Activated CD4-positive, alpha-beta T cell treated with anti-CD3 and anti-CD28 coated beads, Interleukin-2, amount 10 ng/mL, durations not matched to agents 7 days and 5 days (primary cell): ENCODE data around the gene CARM1. TPM values are rescaled to one million over a fixed set of nuclear protein-coding genes. Genes with fewer than 3 reads are reported as not detected.
"Not testable (repeated sequence)": the region's sequence is repeated elsewhere in the genome, so short reads cannot be mapped to it uniquely, and the experiment has no call there.

ENCODE experiments used
- CTCF ChIA-PET: fragments of 350-600 bp; sonication (Branson Sonifier 250); formaldehyde crosslinking; loops from one replicate; lab custom pipeline; 2021; ENCODE audit warnings: antibody characterized with exemption; lab: Charles Lee
- POLR2A ChIA-PET: fragments of 350-600 bp; sonication (Branson Sonifier 250); formaldehyde crosslinking; loops from one replicate; lab custom pipeline; 2021; ENCODE audit warnings: antibody characterized with exemption; lab: Charles Lee
- DNase-seq: peaks from one replicate; pipeline ENCODE4 v3.0.0-alpha.2; 2020
- H3K27ac Mint-ChIP-seq: one replicate; pipeline ENCODE4 v1.8.0; 2021; ENCODE audit warnings: mild to moderate bottlenecking, moderate library complexity, mixed read lengths
- H3K27me3 Mint-ChIP-seq: one replicate; pipeline ENCODE4 v1.8.0; 2021; ENCODE audit warnings: mixed read lengths
- H3K36me3 Mint-ChIP-seq: one replicate; pipeline ENCODE4 v1.8.0; 2021; ENCODE audit warnings: low read depth, mixed read lengths
- H3K4me1 Mint-ChIP-seq: one replicate; pipeline ENCODE4 v1.8.0; 2021; ENCODE audit warnings: mixed read lengths
- H3K4me3 Mint-ChIP-seq: one replicate; pipeline ENCODE4 v1.8.0; 2021; ENCODE audit warnings: mild to moderate bottlenecking, moderate library complexity, mixed read lengths
- H3K9me3 Mint-ChIP-seq: one replicate; pipeline ENCODE4 v1.8.0; 2021; ENCODE audit warnings: mixed read lengths
- total RNA-seq, 2 experiments: library from RNA; stranded (reverse); gene quantifications; one replicate each; pipeline ENCODE4 v1.2.3, GENCODE V29; 2021

Gene CARM1
- total RNA-seq, 2 experiments from 2014 or later: 32.4 to 34.3 TPM

DNA sequence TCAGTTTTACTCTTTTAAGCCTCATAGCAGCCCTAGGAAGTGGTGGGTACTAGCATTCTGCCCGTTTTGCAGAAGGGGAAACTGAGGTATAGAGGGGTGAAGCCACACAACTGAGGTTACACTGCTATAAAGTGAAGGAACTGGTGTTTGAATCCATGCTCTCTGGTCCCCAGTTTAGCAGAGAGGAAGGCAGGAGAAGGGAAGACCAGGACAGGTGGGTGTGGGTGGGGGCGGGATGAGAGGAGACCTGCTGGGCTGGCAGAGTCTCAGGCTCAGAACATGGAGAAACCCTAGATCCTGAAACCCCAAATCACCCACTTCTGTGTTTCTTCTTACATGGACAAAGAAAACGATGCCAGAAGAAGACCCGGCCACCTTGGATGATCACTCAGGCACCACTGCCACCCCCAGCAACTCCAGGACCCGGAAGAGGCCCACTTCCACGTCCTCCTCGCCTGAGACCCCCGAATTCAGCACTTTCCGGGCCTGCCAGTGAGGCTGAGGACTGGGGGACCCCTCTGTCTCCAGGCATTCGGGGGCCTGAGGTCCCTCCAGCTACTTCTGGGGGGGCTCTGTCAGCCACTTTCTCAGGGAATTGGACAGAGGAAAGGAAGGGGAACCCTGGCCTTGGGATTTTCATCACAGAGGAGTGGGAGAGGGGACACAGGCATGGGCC, 2.3 kb upstream of the CARM1 start:
- Mint-ChIP-seq H3K27me3 (no peaks in the 10 kb centered on the region), H3K4me1 (peaks cover 42% of the 10 kb centered on the region), H3K9me3 (no peaks in the 10 kb centered on the region), H3K36me3 (peaks cover 8% of the 10 kb centered on the region), H3K4me3 (no peak overlapping the region), H3K27ac (peak overlapping the region; percentile 41)
- DNase-seq: no peak
- ChIA-PET CTCF (interaction anchor here (2.7 kb wide), 1 partner anchor 10 kb away, joined by 7 read pairs; no protein-coding TSS in a partner anchor), POLR2A (interaction anchor here (0.6 kb wide), 1 partner anchor 135 kb away, joined by 3 read pairs; no protein-coding TSS in a partner anchor)

- H3K9me3 Mint-ChIP-seq, H3K36me3 Mint-ChIP-seq, DNase-seq, H3K27me3 Mint-ChIP-seq: not testable (repeated sequence)
- Mint-ChIP-seq H3K4me3 (peak overlapping the region; percentile 75), H3K4me1 (peaks cover 34% of the 10 kb centered on the region), H3K27ac (peak overlapping the region; percentile 88)
- ChIA-PET CTCF (interaction anchor here (1.1 to 1.2 kb wide), 2 partner anchors 153 to 171 kb away, joined by 3 read pairs; no protein-coding TSS in a partner anchor), POLR2A (interaction anchor here (0.8 kb wide), 1 partner anchor 101 kb away, joined by 11 read pairs; no protein-coding TSS in a partner anchor)
Measured at GRCh38 chr19:10869872-10870311, 1.5 kb upstream of the CARM1 start.

DNA sequence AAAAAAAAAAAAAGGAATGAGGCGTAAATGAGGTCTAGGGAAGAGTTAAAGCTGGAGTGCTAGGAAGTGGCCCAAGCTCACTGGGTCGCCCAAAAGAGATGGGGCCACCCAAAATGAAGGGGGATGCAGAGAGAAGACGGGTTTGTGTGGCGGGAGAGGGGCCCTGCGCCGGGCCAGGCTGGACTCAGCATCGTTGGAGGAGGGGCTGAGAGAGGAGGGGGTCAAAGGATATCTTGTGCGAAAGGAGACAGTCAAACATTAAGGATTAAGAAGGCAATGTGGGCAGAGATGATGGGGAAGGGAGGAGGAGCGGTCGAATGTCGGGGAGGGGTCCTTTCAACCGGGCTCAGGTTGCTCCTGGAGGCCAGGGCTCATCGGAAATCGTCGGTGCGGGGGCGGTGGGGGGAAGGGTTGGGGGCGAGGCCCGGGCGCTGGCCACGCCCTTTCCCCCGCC, 825 bp upstream of the CARM1 start:
- H3K4me3 Mint-ChIP-seq: peak overlapping the region; percentile 75
- peaks cover 34% of the 10 kb centered on the region for H3K4me1 Mint-ChIP-seq
- CTCF ChIA-PET: interaction anchor here (0.5 to 2.9 kb wide), 22 partner anchors 8 to 1015 kb away, joined by 3 to 12 read pairs (median 3); partner anchors contain the start of genes C19orf38, DNM2 and TMED1
- H3K36me3 Mint-ChIP-seq: peaks cover 9% of the 10 kb centered on the region
- H3K27me3 Mint-ChIP-seq: no peaks in the 10 kb centered on the region
- DNase-seq: no peak
- no peaks in the 10 kb centered on the region for H3K9me3 Mint-ChIP-seq
- H3K27ac Mint-ChIP-seq: peak overlapping the region; percentile 88
- POLR2A ChIA-PET: interaction anchor here (0.8 kb wide), 1 partner anchor 101 kb away, joined by 11 read pairs; no protein-coding TSS in a partner anchor

GRCh38 chr19:10871711-10872545, 575 bp downstream of the CARM1 start:
- Mint-ChIP-seq H3K4me1 (peaks cover 40% of the 10 kb centered on the region), H3K4me3 (peak overlapping the region; percentile 77), H3K9me3 (no peaks in the 10 kb centered on the region), H3K27ac (peak overlapping the region; percentile 82), H3K36me3 (peaks cover 9% of the 10 kb centered on the region), H3K27me3 (no peaks in the 10 kb centered on the region)
- ChIA-PET POLR2A (no interaction called here), CTCF (interaction anchor here (1.0 to 2.9 kb wide), 10 partner anchors 9 to 215 kb away, joined by 3 to 13 read pairs (median 6); partner anchors contain the start of genes DNM2 and TMED1)
- peak; percentile 28 for DNase-seq

DNA sequence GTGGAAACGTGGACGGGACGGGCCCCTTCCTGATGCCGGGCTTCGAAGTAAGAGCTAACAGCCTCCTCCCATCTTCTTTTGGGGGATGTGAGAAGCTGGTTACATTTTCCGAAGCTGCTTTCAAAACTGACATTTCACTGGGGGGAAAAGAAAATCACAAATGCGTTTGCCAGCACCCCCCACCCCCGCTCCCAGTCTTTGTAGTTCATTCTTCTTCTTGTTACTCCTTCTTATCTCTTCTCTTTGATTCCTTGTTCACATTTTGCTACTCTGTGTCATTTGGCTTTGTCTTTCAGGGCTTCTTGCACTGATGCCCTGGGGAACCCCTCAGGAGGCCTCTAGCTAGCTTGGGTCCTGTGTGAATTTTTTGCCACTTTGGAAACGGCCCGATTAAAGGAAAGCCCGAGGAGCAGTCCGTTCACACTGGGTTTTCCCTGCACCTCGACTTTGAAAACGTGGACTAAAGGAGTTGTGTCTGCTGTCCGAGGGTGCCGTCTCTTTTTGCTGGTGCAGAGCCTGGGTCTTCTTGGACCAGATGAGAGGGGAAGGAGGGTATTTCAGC, 1.3 kb downstream of the CARM1 start:
- Mint-ChIP-seq H3K4me3 (peak overlapping the region; percentile 77), H3K36me3 (peaks cover 9% of the 10 kb centered on the region), H3K4me1 (peaks cover 41% of the 10 kb centered on the region), H3K27me3 (no peaks in the 10 kb centered on the region), H3K27ac (peak overlapping the region; percentile 82), H3K9me3 (no peaks in the 10 kb centered on the region)
- POLR2A ChIA-PET: no interaction called here
- DNase-seq: no peak
- CTCF ChIA-PET: interaction anchor here (0.5 to 2.9 kb wide), 9 partner anchors 9 to 1725 kb away, joined by 3 to 13 read pairs (median 5); partner anchors contain the start of genes DNM2 and TMED1

GRCh38 chr19:10874024-10874423, 2.7 kb downstream of the CARM1 start:
- no peak for DNase-seq
- no peaks in the 10 kb centered on the region for H3K9me3 Mint-ChIP-seq
- peaks cover 45% of the 10 kb centered on the region for H3K4me1 Mint-ChIP-seq
- peak overlapping the region; percentile 51 for H3K4me3 Mint-ChIP-seq
- H3K36me3 Mint-ChIP-seq: peaks cover 10% of the 10 kb centered on the region
- ChIA-PET CTCF (interaction anchor here (1.3 to 2.6 kb wide), 4 partner anchors 7 to 156 kb away, joined by 4 to 13 read pairs (median 8); partner anchors contain the start of gene DNM2), POLR2A (no interaction called here)
- peak overlapping the region; percentile 50 for H3K27ac Mint-ChIP-seq
- no peaks in the 10 kb centered on the region for H3K27me3 Mint-ChIP-seq

DNA sequence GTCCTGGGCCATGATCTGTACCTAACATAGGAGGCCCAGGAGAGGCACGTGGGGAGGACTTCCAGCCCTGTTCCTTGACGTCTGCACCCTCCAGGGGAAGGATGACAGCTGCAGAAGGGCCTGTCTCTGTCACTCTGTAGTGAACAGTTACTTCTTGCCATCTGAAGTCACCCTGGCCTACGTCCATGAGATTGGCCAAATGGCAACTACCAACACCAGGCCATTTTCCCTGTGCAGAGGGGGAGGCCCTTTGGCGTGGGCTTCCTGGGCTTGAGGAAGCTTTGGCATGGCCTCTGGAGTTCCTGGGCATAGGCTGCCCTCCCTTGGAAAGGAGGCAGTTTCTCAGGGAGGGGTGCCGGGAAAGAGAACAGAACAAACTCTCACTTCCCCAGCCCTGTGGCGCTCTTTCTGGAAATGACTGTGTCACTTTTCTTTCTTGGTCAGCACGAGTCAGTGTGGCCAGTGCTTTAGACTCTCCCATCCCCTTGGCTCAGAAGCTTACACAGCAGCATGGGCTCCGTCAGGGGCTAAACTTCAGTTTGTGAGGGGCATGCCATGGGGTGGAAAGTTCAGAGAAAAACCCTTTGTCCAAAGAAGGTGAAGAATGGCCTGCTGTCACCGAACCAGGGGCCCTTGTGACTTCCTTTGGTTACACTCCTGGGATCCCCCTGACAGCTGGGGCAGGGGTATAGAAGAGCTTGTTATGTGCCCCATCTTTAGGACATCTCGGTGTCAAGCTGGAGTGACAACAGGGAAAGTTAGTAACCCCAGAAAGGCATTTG, 5.3 kb downstream of the CARM1 start:
- Mint-ChIP-seq H3K9me3 (no peaks in the 10 kb centered on the region), H3K4me1 (peaks cover 42% of the 10 kb centered on the region), H3K4me3 (no peak overlapping the region), H3K36me3 (peaks cover 13% of the 10 kb centered on the region), H3K27me3 (no peaks in the 10 kb centered on the region), H3K27ac (no peak overlapping the region)
- no peak for DNase-seq
- POLR2A ChIA-PET: no interaction called here
- CTCF ChIA-PET: interaction anchor here (1.0 kb wide), 3 partner anchors 10 to 54 kb away, joined by 3 to 5 read pairs (median 5); no protein-coding TSS in a partner anchor

DNA sequence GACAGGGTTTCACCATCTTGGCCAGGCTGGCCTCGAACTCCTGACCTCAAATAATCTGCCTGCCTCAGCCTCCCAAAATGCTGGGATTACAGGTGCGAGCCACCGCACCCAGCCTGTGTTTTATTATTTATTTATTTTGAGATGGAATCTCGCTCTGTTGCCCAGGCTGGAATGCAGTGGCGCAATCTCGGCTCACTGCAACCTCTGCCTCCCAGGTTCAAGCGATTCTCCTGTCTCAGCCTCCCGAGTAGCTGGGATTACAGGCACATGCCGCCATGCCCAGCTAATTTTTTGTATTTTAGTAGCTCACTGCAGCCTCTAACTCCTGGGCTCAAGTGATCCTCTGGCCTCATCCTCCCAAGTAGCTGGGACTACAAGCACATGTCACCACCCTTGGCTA, 6.3 kb downstream of the CARM1 start:
- POLR2A ChIA-PET, H3K4me3 Mint-ChIP-seq: not testable (repeated sequence)

GRCh38 chr19:10878253-10878652, 6.9 kb downstream of the CARM1 start:
- no peaks in the 10 kb centered on the region for H3K27me3 Mint-ChIP-seq
- peaks cover 8% of the 10 kb centered on the region for H3K36me3 Mint-ChIP-seq
- CTCF ChIA-PET: interaction anchor here (1.8 kb wide), 1 partner anchor 161 kb away, joined by 4 read pairs; no protein-coding TSS in a partner anchor
- POLR2A ChIA-PET: no interaction called here
- no peak for DNase-seq
- no peaks in the 10 kb centered on the region for H3K9me3 Mint-ChIP-seq
- peaks cover 33% of the 10 kb centered on the region for H3K4me1 Mint-ChIP-seq
- no peak overlapping the region for H3K4me3 Mint-ChIP-seq
- peak overlapping the region; percentile 89 for H3K27ac Mint-ChIP-seq

More for the DNA sequence above, 6.3 kb downstream of the CARM1 start:
- not testable (repeated sequence) for DNase-seq, H3K9me3 Mint-ChIP-seq, H3K27me3 Mint-ChIP-seq
- Mint-ChIP-seq H3K27ac (peak overlapping the region; percentile 89), H3K4me1 (peaks cover 38% of the 10 kb centered on the region), H3K36me3 (peaks cover 13% of the 10 kb centered on the region)
- CTCF ChIA-PET: interaction anchor here (1.0 to 1.8 kb wide), 4 partner anchors 9 to 161 kb away, joined by 3 to 5 read pairs (median 4); no protein-coding TSS in a partner anchor

GRCh38 chr19:10881403-10882107, 10.2 kb downstream of the CARM1 start:
- CTCF ChIA-PET: interaction anchor here (0.9 to 2.6 kb wide), 5 partner anchors 9 to 164 kb away, joined by 3 to 11 read pairs (median 4); partner anchors contain the start of genes CARM1 and DNM2
- no peak for DNase-seq
- Mint-ChIP-seq H3K27ac (no peak overlapping the region), H3K36me3 (peaks cover 4% of the 10 kb centered on the region), H3K4me1 (peaks cover 25% of the 10 kb centered on the region), H3K27me3 (no peaks in the 10 kb centered on the region), H3K4me3 (no peak overlapping the region), H3K9me3 (no peaks in the 10 kb centered on the region)
- POLR2A ChIA-PET: no interaction called here

DNA sequence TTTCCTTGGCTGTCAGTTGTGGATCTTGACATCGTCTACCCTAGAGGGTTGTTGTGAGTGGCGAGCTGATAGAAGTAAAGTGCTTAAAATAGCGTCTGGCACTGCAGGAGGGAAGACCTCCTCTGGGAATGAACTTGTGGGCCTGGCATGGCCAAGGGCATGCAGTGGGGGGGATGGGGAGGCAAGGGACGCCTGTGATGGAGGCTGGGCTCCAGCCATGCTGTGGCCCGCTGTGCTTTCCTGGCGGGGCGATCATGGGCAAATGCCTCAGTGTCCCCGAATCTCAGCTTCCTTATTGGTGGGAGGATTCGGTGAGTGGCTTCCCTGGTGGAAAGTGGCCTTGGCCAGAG, 10.7 kb downstream of the CARM1 start:
- Mint-ChIP-seq H3K36me3 (peaks cover 4% of the 10 kb centered on the region), H3K9me3 (no peaks in the 10 kb centered on the region), H3K27ac (no peak overlapping the region), H3K4me3 (no peak overlapping the region), H3K27me3 (no peaks in the 10 kb centered on the region), H3K4me1 (peaks cover 22% of the 10 kb centered on the region)
- POLR2A ChIA-PET: no interaction called here
- no peak for DNase-seq
- CTCF ChIA-PET: interaction anchor here (1.2 to 2.6 kb wide), 4 partner anchors 9 to 164 kb away, joined by 4 to 11 read pairs (median 7); partner anchors contain the start of genes CARM1 and DNM2
